NCI-H82 treated with DMSO at 0.1 percent for 48 hours (cell line): ENCODE results near the gene RFFL.

Source experiments
- DNase-seq: peaks from one replicate; lab custom pipeline; 2025; ENCODE audit not compliant: unreplicated experiment; lab: John Stamatoyannopoulos, UW

The RFFL gene

DNA sequence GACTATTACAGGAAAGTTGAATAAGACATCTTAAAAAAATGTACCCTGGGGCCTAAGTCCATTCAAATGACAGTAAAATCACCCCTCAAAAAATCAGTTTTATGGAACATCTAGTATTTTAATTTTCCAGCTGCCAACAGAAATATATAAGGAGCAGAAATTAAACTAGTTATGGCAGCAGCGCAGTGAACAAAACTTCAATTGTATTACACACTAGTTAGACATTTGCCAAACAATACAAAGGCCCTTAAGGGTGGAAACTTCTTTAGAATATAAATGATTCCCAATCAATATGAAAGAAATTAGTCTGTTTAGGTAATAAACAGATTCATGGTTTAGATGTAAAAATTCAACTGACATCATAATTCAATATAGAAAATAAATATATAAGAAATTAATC, 18.1 kb upstream of the RFFL start:
- no peak for DNase-seq

DNA sequence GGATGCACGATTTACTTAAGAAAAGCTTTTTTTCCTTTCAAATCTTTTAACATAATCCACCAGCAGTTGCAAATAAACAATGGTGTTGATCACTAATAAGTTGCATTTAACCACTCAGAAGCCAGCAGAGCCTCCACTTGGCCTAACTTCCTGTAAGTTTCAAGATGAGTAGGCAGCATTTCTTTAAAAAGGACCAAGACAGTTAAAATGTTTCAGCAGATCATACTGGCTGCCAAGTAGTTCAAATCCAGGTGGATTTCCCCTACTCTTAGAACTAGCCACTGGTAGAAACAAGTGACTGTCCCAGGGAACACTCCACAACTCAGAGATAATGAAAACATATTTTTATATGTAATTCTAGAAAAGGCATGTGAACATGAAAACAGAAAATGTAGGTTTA, 17.0 kb upstream of the RFFL start:
- no peak for DNase-seq

DNA sequence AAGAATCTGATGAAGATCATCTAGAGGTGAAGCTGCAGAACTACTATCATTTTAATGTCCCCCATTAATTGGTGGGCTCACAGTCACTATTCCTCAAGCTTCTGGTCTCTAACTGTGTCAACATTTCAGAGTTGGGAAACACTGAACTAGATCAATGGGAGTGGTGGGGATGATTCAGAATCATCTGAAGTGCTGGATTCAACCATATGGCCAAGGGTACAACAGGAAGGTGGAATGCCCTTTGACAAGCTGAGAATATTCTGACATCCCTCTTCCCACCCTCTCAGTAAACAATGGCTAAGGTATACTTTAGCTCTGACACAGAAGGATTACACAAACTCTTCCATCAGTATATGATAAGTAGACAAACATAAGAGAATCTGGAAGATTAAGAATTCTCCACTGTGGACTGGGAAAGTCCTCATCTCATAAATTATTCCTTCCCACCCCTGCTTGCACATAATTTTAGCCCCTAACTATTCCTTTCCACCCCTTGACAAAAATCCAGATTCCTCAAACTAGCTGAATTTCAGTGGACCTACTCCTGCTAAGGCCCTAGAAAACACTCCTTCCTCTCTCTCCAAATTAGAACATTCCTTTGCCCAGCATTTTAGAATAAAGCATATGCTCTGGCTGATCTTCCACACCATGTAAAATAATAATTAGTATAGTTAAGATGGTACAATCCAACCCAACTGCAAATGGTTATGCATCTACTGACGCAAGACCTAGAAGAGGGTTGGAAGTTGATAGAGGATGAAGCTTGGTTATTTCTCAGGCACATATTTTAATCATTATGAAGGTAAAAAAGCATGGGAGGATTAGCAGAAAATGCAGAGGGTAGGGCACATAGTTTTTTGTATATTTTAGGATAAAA, 16.3 kb upstream of the RFFL start:
- DNase-seq, result no peak

DNA sequence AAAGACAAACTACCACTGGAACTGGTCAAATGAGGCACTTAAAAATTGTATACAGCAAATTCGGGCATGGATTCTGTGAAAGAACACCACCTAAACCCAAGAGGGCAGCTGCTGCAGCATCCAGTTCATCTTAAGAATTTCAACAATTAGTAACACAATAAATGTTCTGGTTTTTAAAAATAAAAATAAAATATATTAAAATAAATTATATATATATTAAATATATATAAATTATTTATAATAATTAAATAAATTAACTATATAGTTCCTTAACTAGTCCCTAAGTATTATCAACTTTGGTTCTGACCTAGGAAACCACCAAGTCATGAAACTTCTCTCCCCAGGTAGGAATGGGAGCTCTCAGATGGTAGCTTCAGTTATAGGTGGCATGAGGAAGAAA, 13.4 kb upstream of the RFFL start:
- no peak for DNase-seq

DNA sequence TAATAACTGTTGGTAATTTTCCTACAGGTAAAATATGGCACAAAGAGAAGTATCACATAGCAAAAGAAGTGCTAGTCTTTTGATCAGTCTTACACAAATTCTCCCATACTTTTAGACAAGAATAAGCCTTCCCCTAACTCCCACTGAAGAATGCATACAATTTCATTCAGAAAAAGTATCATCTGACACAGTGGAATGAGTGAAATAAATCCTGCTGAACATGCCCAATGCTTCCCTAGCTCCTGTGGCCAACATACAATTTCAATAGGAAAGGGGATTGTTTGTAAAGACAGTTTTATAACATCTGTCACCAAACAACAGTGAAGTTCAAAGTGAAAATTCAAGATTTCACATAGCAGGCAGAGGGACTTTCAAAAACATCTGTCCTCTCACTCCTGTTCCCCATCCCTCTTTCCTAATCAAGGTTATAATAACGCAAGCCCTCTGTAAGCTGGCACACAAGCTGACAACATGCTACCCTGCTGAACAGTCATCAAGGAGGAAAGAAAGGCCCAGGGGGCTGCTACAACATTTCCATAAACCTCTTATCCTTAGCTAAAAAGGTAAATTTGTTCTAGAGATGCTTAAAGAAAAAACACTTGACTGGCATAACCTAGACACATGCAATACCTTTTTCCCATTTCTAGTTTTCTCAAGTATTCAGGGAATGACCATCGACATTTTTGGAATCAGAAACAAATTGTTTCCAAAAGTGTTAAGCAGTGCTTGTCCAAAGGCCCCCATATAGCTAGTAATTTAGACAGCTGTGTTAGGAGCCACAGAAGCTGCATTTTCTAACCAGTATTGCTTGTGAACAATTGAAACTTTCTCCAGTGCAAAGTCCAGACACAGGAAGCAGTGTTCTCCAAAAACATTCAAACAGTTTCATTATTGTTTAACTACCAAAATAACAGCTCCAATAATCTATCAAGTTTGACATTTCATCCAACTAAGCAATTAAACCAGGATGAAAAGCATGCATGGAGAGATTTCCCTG, 11.5 kb upstream of the RFFL start:
- DNase-seq, result no peak

DNA sequence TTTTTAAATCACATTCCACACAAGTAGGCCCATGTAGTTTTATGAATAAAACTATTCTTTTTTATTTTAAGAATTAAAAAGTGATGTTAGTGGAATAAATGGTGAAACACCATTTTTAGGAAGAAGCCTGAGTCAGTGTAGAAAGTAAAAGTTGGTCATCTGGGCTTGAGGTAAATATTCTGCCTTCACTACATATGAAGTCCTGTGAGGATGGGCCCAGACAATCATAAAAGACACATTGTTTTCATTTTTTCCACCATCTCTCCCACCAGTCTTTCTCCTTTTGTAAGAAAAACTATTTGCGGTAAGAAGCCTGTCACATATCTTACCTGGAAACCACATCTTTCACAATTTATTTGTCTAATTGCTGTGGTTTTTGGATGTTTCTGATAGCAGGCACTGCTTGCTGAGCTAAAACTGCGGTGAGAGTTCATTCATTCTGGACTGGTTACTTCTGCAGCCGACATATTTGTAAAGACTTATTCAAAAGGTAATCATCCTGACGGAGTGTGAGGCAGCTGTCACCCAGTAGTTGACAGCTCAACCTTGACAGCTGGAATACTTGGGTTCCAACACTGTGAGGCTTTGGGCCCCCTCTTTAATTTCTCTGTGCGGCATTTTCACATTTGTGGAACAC, 10.6 kb upstream of the RFFL start:
- no peak for DNase-seq

DNA sequence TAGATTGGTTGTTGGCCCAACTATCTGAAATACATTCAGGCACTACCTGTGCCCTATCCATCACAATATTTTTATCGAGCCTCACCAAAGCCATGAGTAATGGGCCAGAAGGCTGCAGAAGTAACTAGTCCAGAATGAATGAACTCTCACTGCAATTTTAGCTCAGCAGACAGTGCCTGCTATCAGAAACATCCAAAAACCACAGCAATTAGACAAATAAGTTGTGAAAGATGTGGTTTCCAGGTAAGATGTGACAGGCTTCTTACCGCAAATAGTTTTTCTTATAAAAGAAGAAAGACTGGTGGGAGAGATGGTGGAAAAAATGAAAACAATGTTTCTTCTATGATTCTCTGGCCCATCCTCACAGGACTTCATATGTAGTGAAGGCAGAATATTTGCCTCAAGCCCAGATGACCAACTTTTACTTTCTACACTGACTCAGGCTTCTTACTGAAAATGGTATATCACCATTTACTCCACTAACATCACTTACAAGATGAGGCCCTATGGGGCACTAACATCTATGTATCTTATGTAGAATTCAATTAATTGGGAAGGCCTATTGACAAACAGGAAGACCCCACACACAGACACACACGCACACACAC, 9.8 kb upstream of the RFFL start:
- DNase-seq, result no peak

DNA sequence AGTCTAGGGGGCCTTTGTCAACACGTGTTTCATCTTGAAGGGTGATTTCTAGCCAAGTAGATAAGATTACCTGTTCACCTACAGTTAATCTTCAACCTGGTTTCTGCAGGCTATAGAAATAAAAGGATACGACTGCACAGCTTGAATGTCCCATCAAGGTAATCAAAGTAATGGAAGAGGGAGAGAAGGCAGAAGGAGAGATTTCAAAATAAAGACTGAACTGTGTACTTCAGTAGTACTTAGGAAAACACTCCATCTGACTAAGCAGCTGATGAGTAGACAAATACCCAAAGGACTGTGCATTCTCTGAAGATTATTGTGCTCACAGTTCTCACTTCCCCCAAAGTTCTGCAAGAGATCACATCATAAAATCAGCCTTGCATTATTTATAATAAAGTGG, 5.8 kb upstream of the RFFL start:
- DNase-seq, result no peak

DNA sequence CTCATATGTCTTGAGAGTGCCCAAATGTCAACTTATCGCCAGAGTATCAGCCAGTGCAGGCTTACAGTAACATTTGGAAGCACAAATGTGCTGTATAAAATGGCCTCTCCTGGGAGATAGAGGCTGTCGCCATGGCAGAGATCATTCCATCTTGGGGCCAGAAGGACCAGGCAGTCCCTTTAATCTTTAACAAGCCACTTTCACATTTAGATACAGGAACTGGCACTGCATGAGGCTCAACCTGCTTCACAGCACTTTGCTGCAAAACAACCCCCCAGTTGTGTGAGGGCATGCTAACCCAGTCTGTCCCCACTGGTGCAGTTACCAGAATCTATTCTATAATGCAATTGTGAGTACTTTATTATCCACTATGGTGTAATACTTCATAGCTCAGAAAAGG, 4.7 kb upstream of the RFFL start:
- no peak for DNase-seq

DNA sequence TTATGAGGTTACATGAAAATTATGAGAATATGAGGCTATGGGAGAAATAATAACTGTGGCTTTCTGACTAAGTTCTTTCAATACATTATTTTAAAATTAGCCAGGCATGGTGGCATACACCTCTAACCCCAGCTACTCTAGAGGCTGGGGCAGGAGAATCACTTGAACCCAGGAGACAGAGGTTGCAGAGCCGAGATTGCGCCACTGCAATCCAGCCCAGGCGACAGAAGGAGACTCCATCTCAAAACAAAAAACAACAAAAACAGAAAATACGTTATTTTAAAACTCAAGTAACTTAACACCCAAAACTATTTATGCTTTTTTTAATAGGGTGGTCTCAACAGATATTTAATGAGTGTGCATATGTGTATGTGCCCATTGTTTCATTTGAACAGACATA, 2.4 kb upstream of the RFFL start:
- no peak for DNase-seq

DNA sequence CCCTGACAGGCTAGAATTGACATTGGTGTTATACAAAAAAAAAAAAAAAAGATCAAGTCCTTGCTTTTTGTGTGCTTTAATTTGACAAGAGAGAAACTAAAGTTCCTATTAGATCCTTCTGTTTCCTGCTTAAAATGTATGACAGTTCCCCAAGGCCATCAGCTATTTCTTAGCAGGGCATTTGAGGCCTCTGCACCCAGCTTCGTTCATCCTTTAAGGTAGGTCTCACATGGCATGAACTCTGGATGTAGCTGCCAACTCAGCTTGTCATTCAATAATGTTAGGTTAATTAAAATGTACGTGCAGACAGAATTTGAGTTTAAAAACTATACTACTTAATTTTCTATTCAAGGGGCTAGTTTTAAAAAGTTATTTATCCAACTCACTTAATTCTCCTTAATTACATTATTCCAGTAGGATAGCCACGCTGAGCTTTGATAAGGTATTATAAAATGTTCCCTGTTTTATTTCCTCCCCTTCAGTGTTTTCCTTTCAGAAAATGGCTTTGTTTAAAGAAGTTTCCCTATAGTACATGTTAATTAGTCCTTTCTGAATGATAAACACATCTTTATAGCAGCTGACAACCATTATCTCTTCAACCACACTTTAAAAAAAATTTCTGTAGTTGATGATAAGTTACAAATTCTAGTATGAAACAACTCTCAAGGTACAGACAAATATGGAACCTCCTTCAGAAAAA, 1.2 kb upstream of the RFFL start:
- DNase-seq, result no peak

DNA sequence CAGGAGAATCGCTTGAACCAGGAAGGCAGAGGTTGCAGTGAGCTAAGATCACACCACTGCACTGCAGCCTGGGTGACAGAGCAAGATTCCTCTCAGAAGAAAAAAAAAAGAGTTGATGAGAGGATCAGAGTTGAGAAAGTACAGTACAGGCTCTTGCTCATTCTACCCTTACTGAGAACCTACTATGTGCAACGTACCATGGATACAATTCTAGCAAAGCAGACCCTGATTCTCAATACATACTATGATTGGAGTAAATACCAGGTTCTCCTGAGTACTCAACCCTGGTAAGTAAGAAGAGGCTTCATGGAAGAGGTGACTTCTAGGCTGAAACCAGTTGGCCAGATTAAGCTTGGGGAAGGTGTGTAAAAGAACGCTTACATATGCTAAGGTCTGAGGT, 1.2 kb downstream of the RFFL start:
- no peak for DNase-seq

DNA sequence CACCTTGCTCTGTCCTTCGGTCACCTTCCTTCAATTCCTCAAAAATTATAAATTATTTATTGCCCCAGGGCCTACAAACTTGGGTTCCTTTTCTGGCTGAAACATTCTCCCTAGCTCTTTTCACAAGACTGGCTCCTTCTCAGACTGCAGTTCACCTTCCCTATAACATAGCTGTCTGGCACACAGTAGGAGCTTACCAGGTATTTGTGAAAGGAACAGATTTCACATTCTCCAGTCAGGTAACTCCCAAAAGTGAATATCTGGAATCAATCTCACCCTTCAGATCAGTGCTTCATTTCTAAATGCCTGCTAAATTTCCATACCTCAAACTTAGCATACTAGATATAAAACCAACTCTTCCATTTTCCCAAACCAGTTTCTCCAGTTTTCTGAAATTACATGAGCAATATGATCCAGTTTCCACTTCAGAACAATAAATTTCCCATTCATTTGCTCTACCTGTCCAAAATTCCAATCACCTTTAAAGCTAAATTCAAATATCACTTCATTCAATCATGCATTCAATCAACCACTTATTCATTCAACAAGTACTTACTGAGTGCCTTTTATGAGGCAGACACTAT, 6.1 kb downstream of the RFFL start:
- DNase-seq, result no peak

DNA sequence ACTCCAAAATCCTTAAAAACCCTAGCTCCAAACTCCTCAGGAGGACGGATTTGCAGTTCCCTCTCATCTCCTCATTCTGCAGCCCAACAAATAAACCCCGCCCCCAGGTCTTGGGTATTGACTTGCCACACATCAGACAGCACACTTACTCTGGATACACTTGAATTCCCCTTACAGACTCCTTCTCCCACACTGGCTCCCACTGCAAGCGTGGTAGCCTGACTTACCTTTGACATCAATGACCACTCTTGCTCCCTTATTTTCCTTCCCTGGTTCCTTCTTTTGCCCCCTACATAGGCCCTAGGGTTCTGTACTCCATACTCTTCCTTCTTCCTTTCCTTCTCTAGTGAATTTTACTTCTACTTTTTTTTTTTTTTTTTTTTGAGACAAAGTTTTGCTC, 7.5 kb downstream of the RFFL start:
- DNase-seq, result no peak

DNA sequence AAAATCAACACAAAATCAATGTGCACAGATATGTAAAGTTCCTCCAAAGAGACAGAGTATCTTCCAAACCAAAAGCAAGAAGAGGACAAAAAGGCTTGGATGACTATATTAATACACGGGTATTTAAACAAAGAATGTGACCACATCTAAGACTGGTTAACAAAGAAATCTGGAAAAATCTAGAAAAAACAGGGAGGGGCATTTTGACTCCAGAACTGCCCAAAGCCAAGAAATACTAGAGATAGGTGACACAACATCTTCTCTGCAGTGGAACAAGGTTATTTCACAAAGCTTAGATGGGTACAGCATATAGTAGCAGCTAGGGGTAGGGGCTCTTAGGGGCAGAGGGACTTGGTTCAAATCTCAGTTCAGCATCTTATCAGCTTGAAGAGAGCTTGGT, 10.3 kb downstream of the RFFL start:
- DNase-seq, result no peak

DNA sequence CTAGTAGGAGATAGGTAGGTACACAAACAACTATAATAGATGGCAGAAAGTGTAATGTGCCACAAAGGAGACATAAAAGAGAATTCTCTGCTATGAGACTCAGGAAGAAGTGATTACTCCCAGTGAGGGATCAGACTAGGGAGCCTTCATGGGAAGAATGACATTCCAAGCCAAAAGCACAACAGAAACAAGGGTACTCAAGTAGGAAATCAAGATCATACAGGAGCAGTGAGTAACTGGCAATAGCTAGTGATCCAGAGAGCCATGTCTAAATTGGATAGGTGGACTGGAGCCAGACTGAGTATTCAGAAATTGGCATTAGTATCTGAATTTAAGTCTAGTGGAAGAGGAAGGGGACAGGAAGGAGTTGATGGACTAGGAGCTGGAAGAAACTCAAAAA, 10.7 kb downstream of the RFFL start:
- DNase-seq, result no peak

DNA sequence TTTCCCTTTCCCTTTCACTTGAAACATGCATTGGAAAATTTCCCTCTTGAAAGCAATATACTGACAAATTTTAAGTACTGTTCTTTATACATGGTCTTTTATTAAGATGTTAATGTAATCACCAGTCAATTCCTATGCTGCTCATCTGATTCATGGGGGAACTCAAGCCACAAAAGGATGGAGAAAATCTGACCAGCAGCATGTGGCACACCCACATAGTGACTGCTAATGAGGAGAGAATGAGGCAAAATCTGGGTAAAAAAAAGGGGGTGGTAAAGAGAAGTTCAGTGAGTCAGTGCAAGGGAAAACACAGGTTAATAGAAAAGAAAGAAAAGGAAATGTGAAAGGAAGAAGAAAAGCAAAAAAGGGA, 11.3 kb downstream of the RFFL start:
- DNase-seq, result no peak

DNA sequence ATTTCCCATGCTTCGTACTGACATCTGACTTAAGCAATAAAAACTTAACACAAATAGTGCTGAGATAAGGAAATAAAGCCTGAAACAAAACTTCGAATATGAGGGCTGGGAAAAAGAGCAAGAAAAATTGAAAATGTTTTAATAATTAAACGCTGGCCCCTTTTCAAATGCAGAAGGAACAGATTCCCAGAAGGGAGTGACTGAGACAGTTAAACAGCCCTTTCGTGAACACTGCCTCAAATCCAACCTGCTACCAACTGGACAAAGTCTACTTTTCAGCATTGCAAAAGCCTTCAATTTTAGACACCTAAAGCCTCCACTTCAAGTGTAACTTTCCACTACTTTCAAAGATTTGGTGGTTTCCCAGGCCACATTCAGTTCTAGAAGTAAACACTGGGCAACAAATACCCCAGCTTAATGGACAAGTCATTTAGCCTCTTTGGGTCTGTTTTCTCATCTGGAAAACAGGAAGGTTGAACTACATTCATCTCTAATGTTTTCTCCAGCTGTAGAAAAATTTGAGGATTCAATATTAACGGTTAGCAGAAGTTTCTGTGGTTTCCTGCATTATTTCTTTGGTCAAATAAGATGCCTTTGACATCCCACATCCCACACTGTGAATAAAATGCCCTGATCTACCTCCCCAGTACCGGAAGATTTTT, 11.8 kb downstream of the RFFL start:
- DNase-seq, result no peak

DNA sequence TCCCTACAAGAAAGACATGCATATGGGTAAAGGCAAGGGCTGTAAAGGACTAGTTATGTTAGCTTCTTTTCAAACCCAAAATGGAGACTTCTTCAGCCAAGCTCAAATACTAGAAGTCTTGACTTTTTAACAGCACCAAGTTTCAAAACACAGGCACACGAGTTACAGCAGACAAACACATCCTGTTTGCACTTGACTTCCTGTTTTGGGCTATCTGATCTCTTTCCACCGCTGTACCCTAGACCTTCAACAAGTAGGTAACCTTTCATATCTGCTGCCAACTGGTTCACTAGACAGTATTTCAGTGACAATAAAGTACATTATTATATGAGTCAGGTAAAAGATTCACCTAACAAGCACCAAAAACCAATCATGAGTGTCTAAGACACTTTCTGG, 12.3 kb downstream of the RFFL start:
- DNase-seq, result no peak

DNA sequence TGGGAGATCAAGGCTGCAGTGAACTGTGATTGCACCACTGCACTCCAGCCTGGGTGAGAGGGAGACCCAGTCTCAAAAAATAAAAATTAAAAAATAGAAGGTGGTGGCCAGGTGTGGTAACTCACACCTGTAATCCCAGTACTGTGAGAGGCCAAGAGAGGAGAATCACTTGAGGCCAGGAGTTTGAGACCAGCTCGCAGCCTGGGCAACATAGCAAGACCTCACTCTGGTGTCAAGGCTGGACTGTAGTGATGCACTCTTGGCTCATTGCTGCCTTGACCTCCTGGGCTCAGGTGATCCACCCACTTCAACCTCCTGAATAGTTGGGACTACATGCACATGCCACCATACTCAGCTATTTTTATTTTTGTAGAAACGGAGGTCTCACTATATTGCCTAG, 13.3 kb downstream of the RFFL start:
- no peak for DNase-seq
